OCI-LY1 (cell line): ENCODE data around the gene PHOSPHO2.

ENCODE experiments used
- CTCF ChIP-seq: fragments of 200-600 bp; sonication (generic), shearing (Covaris generic); IDR thresholded peaks from 2 replicates; pipeline ENCODE4 v1.5.1; 2017; ENCODE audit warnings: mild to moderate bottlenecking, antibody characterized with exemption, low read length, moderate library complexity, mixed read lengths
- EZH2 ChIP-seq: fragments of 200-600 bp; sonication (generic), shearing (Covaris generic); IDR thresholded peaks from 2 replicates; pipeline ENCODE4 v1.8.0; 2017; ENCODE audit warnings: borderline replicate concordance, mixed run types, mild to moderate bottlenecking, antibody characterized with exemption, low read length, moderate library complexity, mixed read lengths

- TF ChIP-seq CTCF (no peak), EZH2 (no peak)
These were observed 31.5 kb upstream of the PHOSPHO2 start for GRCh38 chr2:169662744-169663143.
